Hindlimb muscle (tissue), 1 donor: Measurements from ENCODE around the gene COL12A1. TPM values are rescaled to one million over a fixed set of nuclear protein-coding genes. Genes with fewer than 3 reads are reported as not detected.

Experiments
- DNase-seq: peaks from one replicate; pipeline ENCODE4 v3.0.0-alpha.2; 2013
- polyA plus RNA-seq: library from polyadenylated mRNA; unstranded; fragments of 120-200 nt; gene quantifications from one replicate; pipeline ENCODE4 v1.2.1, GENCODE V29; 2013; ENCODE audit not compliant: insufficient read length

The COL12A1 gene
- 256 TPM for polyA plus RNA-seq

- DNase-seq: peak; percentile 98
Measured at GRCh38 chr6:75205776-75206575, at the start of gene COL12A1. COL12A1 (minus strand) TSS chr6:75206053; CDS start chr6:75202792, 3,261 bp downstream.

DNA sequence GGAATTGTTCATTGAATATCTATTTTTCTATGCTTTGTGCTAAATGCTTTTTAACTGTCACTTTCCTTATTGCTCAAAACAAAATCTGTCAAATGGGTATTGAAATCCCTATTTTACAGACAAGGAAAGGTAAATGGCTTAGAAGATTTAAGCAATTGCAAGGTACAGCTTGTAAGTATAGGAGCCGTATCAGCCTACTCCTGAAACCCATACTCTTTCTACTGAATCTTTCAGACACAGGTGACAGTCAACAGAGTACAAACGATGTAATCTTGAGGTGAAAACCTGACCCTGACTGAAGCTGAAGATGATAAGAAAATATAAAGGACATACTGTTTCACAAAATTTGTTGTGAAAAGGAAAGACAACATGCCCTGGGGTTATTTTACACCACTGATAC, 44.7 kb upstream of the COL12A1 start:
- no peak for DNase-seq

GRCh38 chr6:75249837-75250236, 44.0 kb upstream of the COL12A1 start:
- no peak for DNase-seq

DNA sequence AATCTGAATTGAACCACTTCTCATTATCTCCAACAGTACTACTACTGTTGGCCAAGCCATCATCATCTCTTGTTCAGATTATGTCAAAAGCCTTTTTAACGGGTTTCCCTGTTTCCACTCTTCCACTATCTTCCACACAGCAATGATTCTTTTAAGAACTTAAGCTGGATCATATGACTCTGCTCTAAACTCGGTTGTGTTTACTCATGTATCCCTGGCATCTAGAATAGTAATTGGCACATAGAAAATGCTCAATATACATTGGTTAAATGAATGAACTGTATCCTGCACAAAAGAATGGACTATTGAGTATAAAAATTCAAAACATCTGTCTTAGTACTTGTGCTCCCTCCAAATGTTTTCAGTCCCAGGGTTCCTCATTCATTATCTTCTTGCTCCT, 40.5 kb upstream of the COL12A1 start:
- DNase-seq: no peak

DNA sequence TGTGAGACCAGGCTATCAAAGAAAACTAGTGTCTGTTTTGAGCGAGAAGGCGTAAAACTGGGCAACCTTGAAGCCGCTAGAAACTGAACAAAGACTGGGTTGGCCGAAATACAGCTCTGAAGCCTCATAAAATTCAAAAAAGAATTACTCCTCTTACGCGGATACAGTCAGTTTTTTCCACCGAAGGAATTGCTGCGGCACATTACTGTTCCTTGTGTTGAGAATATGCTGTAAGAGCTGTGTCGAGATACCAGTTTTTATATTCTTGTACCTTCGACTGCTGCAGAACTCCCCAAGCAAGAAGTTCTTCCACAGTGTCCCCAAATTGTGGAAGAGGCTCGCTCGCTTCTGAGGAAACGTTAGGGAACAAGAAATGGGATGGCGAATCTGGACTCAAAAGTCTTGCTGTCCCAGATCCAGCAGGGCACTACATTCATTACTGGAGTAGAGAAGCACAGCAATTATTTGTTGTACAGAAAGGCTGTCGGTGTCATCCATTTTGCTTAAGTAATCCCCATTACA, 38.3 kb upstream of the COL12A1 start:
- DNase-seq: no peak

DNA sequence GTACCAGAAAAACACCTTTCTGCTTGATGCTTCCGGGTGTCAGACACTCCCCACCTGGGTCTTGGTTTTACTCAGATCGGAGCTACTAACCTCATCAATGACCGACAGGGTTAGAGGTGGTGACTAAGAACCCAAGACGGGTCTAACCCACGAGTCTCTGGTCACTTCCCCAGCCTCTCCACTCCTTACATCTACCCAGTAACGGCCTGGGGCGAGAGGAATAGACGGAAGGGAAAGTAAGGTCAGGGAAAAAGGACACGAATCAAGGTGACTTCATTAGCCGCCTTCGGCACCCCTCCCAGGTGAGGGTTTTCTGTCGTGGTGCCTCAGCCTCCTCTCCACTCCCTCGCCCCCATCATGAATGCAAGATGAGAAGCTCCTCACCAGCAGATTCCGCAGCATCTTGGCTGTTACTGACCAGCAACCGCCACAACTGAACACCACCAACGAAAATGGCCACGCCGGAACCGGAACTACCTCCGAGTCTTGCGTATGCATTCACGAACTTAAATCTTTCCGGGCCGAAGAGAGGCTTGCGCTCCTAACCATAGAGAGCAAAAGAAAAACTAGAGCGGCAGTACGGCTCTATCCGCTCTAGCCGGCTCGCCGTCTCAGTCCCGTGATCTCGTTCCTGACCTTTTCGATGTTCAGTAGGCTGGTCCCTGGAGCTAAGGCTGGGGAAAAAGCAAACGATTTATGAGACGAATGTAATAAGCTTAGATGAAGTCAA, 37.6 kb upstream of the COL12A1 start, which contains the start of gene COX7A2:
COX7A2 (minus strand) TSS at position 469 of the 730 bp plus-strand sequence; CDS start at position 402, 67 bp downstream.
- peak; percentile 95 for DNase-seq

- no peak for DNase-seq
Measured at GRCh38 chr6:75236630-75237029, 30.8 kb upstream of the COL12A1 start.

GRCh38 chr6:75235271-75235670, 29.4 kb upstream of the COL12A1 start:
- no peak for DNase-seq

- peak; percentile 36 for DNase-seq
Measured at GRCh38 chr6:75234126-75234865, 28.4 kb upstream of the COL12A1 start.

DNA sequence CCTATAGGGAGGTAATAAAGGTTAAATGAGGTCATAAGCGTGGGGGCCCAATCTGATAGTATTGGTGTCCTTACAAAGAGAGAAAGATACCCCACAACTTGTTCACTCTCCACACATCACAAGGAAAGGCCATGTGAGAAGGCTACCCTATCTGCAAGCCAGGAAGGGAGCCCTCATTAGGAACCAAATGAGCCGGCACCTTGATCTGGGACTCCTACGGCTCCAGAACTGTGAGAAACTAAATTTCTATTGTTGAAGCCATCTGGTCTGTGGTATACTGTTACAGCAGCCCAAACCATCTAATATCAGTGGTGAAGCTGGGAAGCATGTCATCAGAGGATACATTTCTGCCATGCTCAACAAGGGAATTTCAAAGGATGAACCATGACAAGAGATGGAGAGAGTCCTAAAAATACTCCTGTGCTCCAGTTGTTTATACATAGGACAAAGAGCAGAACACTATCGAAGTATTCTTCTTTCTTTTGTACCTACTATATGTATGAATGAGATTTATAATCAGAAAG, 27.3 kb upstream of the COL12A1 start:
- DNase-seq: no peak

DNA sequence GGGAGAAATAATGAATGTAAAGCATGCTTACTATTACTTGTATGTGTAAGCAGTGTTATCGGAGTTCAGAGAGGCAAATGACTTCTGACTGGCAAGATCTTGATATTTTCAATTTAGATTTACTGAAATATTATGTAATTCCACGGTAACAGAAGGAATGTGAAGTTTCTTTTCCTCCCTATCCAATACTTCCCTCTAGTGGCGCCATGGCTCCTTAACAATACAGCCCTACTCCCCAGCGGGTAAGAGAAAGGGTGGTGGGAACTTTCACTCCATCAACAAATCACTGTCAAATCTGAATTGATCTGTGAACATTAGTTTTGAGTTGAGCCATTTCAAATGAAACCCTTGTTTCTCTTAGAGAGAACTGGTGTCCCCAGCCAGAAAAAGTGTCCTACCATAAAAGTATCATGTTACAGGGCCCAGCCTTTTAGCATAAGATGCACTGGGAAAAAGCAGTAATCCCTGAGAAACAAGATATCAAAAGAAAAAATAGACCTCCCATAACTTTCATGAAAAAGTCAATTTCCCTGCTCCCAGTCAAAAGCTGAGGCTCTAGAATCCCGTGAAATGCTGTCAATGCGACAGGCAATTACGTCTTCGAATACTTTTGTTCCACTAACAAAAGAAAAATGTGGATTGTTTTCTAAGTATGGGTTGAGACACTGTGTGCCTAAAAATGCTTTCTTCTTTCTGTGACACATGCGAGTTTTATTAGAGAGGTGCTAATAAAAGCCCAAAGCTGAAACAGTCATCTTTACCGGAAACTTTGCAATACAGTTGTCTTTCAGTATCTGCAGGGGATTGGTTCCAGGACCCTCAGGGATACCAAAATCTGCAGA, 24.9 kb upstream of the COL12A1 start:
- DNase-seq: peak; percentile 28

- no peak for DNase-seq
Measured at GRCh38 chr6:75224303-75224926, 18.6 kb upstream of the COL12A1 start.

GRCh38 chr6:75223428-75223827, 17.6 kb upstream of the COL12A1 start:
- no peak for DNase-seq

- no peak for DNase-seq
Measured at GRCh38 chr6:75222261-75222660, 16.4 kb upstream of the COL12A1 start.

DNA sequence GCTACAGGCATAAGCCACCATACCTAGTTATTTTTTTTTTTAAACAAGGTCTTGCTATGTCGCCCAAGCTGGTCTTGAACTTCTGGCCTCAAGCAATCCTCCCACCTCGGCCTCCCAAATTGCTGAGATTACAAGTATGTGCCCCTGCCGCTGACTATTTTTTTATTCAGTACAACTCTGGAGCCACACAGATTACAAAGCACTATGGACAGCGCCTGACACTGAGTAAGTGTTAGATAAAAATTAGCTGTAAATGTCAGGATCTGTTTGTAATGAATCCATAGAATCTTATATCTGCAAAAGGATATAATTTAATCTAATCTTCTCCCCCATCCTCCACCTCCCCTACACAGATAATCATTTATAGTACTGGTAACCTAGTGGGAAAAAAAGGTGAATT, 15.3 kb upstream of the COL12A1 start:
- no peak for DNase-seq

- no peak for DNase-seq
Measured at GRCh38 chr6:75220357-75220756, 14.5 kb upstream of the COL12A1 start.

DNA sequence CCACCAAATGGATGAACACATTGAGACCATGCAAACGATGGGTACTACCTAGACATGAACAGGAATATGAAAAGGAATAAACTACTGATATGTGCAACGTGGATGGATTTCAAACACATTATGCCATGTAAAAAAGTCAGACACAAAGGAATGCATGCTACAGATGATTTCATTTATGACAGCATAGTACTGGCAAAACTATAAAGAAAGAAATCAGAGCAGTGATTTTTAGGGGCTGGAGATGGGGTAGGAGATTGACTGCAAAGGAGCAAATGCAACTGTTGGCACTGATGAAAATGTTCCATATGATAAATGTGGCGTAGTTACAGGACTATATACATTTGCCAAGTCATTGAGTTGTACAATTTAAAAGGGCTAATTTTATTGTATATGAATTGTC, 13.4 kb upstream of the COL12A1 start:
- no peak for DNase-seq

- no peak for DNase-seq
Measured at GRCh38 chr6:75217193-75217592, 11.3 kb upstream of the COL12A1 start.

- DNase-seq: no peak
Measured at GRCh38 chr6:75215291-75215690, 9.4 kb upstream of the COL12A1 start.

DNA sequence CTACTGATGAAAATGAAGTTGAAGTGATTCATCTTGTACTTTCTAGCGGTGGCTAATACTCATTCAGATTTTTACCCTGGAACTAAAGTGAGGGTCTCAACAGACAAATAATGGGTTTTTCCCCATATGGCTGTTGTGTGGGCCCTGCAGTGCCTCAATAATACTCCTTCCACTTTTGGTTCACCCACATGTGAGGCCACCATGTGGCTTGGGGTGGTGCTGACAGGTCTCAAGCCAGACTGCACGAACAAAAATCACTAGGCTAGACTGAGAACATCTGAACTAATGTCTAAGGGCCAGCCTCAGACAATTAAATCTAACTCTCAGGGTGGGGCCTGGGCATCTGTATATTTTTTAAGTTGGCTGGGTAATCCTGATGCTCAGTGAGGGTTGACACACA, 7.9 kb upstream of the COL12A1 start:
- DNase-seq: no peak

- DNase-seq: no peak
Measured at GRCh38 chr6:75213112-75213511, 7.3 kb upstream of the COL12A1 start.
